HT1080 (cell line): ENCODE data around the gene CALN1. TPM values are rescaled to one million over a fixed set of nuclear protein-coding genes. Genes with fewer than 3 reads are reported as not detected.

Experiments used
- DNase-seq: peaks from one replicate; pipeline ENCODE4 v3.0.0-alpha.2; 2015; ENCODE audit warnings: low read depth
- polyA plus RNA-seq, 2 experiments: library from polyadenylated mRNA; depleted of rRNA; stranded (reverse); fragments of >200 nt; gene quantifications; 2 replicates each; pipeline ENCODE4 v1.2.3, GENCODE V29; 2015
- total RNA-seq: library from RNA; depleted of rRNA; stranded (reverse); fragments of >200 nt; shearing (Covaris generic); gene quantifications from 2 replicates; pipeline ENCODE4 v1.2.3, GENCODE V29; 2014; rRNA removed

The CALN1 gene
- total RNA-seq = 1.9 and 2.4 TPM in 2 replicates
- polyA plus RNA-seq (2015; cell fraction: cytosol; rRNA removed) = 3.8 and 4.6 TPM in 2 replicates
- 7.2 and 7.9 TPM in 2 replicates for polyA plus RNA-seq (2015; cell fraction: nucleus; rRNA removed)

DNA sequence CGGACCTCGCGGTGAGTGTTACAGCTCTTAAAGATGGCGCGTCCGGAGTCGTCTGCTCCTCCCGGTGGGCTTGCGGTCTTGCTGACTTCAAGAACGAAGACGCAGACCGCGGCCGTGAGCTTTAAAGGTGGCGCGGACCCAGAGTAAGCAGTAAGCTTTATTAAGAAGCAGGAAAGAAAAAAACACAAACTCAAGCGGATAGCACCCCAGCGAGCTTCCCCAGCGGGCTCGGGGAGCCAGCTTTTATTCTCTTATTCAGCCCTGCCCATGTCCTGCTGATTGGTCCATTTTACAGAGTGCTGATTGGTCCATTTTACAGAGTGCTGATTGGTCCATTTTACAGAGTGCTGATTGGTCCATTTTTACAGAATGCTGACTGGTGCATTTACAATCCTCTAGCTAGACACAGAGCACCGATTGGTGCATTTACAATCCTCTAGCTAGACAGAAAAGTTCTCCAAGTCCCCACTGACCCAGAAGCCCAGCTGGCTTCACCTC lies at the start of gene CALN1:
CALN1 (minus strand) TSS at position 218 of the 498 bp plus-strand sequence.
- DNase-seq = peak; percentile 78

DNA sequence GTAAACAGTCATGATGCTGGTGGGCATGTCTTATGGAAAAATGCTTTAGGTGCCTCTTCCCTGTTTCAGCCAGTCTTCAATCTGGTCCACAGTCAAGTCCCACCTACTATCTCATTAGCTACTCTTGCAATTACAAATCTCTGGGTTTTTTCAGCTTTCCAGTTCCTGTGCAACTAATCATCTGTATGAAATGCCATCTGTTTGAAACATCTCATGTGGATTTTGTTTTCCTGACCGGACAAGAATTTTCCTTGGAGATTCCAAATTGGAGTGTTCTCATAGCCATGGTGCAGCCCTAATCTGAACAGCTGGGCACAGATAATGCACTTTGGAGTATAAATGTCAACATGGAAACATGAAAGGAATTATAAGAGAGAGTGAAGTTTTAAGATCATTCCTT lies 41.3 kb upstream of the CALN1 start:
- no peak for DNase-seq

DNA sequence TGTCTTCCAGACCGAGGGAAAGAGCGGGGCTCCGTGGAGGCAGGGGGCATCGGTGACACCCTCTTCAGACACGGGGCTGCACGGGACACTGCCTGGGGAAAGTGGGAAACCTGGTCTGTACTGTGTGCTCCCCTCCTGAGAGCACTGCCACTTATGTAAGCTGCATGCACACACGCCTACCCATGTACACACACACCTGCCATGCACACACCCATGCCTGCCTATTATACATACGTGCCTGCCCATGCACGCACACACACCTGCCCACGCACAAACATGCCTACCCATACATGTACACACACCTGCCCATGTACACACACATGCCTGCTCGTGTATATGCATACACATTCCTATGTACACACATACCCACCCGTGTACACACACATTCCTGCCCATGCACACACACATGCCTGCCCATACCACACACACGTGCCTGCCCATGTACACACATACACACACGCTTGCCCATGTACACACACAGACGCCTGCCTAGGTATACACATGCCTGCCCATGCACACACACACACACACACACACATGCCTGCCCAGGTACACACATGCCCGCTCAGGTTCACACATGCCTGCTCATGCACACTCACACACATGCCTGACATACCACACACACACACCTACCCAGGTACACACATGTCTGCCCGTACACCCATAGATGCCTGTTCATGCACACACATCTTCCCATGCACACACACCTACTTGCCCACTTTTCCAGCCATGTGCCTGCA lies 35.5 kb upstream of the CALN1 start:
- no peak for DNase-seq

DNA sequence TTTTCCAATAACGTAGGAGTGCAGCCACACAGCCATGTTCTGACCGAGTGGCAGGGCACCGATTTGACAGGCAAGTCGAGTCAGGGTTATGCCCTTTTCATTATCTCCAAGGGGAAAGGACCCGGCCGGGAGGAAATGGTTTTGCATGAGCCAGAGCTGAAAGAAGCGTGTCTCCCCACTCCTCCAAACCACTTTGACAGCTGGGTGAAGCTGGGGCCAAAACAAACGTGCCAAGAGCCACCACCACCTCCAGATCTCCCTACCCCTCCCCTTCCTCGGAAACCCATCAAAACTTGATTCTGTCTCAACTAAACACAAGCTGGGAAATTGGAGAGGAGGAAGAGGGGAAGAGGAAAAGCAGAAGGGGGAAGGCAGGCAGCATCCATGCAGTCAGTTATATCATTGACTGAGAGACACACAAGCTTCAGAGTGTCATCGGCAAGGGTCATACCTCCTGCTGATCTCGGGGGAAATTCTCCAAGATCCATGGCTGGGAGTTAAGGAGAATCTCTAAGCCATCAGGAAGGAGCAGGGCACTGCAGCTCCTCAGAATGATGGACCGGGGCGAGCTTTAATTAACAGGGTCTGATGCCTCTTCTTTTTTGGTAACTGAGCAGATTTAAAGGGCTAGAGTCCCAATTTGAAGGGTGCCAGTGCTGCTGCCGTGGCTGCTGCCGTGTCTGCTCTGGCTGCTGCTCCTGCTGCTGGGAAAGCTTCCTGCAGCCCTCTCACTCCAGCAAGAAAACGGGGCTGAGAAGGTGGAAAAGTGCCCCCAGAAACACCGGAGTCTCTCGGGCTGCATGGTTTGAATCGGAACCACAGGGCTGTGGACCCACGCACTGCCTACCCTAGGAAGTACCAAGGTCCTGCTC lies 34.7 kb upstream of the CALN1 start:
- DNase-seq = no peak

DNA sequence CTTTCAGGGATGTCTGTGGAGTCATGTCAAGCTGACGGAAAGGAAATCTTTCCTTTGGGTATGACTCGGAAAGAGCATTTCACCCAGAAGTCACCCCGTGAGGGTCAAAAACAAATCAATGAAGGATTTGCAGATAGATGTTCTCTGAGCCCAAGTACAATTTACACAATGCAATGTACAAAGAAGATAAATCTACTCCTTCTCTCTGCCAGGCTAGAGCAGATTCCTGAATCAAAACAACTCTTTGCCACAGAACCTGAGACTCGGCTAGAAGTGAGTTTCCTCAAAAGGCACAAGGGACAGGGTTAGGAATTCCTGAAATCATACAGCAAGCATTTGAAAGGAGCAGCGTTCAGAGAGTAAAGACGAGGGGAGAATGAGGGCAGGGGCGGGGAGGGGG lies 34.0 kb upstream of the CALN1 start:
- no peak for DNase-seq

DNA sequence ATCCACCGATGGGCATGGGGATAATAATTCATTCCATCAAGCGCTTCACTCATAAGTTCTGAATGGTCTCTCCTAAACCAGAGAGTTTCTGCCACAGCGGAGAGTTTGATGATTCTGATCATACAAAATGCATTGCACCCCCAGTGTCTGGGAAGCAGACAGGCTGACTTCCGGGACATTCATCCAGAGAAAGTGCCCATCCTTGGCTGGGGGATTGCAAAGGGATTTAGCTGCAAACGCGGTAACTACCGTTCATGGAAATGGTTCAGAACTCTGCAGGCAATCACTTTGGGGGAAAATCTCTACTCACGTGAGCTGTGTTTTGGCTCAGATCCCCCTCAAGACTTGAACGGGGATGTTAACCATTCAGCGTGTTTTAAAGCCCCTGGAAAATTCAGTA lies 33.4 kb upstream of the CALN1 start:
- no peak for DNase-seq

DNA sequence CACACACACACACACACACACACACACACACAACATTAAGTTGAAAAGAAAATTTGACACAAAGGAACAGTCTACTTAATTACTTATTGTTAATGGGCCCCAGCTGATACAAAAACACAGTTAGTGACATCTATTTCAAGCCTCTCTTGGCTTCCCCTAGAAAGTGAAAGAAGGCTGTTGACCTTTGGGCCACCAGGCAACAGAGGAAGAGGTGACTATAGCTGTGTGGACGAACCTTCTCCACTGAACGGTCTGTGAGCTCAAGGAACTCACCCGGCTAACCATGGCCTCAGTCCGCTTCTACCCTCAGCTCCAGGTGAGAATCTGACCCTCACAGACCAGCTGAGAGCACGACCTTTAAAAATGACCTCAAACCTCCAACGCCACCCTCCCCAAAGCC lies 32.9 kb upstream of the CALN1 start:
- DNase-seq = no peak

DNA sequence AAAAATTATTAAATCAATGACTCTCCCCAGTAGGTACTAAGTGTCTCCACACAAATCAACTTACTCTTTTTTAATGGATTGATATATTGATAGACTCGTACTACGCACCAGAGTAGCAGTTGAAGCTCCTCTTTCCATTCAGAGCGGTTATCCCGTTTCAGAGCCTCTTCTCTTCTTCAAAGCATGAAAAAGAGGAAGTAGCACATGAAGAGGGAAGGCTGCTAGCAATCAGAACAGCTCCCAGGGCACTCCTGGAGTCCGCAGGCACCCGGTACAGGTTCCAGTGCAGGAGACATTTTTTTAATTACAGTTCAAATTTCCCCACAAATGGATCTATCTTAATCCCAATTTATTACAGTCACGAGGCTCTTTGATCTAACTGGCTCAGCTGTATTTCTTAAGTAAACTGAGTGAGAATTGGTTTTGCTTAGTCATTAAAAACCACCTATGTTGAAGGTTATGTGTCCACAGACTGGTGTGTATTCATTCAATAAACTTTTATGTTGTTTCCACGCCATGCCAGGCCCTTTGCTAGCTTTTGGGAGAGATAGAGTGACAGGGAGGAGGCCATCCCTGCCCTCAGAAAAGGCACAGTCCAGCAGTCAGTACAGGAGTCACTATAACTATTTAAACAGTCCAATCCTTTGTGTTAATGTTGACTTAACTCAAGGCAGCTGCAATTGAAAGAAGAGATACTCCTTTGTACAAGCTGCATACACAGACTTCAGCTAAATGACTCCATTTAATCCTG lies 32.1 kb upstream of the CALN1 start:
- no peak for DNase-seq

DNA sequence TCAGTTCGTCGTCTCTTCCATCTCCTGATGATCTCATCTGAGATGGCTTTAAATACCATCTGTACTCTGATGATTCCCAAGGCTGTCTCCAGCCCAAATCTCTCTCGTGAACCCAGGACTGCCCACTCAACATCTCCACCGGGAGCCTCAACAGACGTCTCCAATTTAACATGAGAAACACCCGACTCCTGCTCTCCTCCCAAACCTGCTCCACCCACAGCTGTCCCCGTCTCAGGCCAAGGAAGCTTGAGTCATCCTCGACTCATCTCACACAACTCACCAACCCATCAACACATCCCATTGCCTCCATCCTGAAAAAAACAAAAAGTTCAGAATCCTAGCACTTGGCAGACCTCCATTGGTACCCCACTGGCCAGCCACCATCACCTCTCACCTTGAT lies 29.7 kb upstream of the CALN1 start:
- DNase-seq = peak; percentile 61

DNA sequence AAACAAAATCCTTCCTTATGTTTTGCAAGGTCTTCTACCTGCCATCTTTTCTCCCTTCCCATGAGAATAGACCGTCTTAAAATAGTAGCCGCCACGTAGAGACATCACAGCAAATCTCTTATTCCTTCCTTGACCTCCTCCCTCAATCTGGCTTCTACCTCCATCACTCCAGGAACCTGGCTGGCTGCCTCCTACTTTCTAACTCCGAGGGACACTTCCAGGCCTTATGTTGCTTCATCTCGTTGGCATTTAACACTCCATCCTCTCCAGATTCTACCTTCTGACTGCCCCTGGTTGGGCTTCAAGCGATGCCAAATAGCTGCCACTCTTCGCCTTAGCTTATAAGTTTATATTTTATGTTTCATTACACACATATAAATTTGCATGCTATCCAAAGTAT lies 26.4 kb upstream of the CALN1 start:
- no peak for DNase-seq

DNA sequence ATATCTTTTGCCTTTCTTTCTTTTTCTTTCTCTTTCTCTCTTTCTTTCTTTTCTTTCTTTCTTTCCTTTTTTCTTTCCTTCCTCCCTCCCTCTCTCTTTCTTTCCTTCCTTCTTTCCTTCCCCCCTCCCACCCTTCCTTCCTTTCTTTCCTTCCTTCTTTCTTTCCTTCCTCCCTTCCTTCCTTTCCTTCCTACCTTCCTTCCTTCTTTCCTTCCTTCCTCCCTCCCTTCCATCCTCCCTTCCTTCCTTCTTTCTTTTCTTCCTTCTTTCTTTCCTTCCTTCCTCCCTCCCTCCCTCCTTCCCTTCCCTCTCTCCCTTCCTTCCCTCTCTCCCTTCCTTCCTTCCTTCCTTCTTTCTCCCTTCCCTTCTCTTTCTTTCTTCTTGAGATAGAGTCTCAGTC lies 25.5 kb upstream of the CALN1 start:
- DNase-seq = no peak

DNA sequence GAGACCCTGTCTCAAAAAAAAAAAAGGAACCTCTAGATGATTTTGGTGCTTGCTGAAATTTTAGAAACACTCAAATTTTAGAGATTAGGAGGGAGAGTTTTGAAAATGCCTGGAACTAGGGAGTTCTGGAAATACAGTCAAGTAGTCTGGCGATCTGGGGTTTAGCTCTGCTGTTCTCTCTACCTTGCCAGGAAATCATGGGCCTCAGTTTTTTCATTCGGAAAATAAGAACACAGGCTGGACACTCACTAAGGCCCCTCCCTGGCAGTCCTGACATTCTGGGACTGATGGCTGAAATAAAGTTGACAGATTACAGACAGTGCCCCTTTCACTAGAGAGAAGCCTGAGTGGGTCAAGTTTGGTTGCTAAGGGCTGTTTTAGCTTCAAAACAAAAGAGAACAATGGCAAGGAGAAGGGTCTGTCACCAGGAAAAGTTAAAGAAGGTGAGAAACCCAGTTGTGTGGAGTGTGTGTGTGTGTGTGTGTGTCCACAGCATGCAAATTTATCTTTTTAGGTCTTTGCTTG lies 25.0 kb upstream of the CALN1 start:
- no peak for DNase-seq

DNA sequence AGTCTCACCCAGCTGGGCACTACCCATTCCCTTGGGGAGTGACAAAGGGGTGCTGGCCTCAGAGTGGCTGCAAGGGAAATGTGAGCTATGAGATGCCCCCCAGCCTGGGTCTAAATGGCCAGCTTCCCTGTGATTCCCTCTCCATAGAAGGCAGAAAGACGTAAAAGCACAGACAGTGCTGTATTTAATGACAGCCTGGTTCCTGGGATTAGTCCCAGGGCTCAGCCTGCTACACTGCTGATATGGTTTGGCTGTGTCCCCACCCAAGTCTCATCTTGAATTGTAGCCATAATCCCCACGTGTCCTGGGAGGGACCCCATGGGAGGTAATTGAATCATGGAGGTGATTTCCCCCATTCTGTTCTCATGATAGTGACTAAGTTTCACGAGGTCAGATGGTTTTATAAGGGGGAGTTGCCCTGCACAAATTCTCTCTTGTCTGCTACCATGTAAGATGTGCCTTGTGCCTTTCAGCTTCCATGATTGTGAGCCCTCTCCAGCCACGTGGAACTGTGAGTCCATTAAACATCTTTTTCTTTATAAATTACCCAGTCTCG lies 23.9 kb upstream of the CALN1 start:
- no peak for DNase-seq

DNA sequence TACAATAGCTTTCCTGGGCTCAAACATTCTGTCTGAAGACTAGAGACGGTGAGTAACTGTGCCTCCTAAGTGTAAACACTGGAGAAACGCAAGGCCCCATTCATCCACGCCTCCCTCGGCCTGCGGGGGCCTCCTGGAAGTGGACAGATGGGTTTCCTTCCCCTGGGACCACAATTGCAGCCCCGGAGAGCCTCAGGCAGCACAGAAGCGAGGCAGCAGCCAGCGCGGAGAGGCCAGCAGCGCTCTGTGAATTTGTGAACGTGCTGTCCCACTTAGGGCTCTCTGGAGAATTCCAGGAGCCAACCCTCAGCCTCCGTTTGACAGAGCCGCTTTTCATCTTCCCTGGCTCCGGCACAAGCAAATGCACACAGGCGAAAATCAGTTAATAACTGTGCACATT lies 23.2 kb upstream of the CALN1 start:
- no peak for DNase-seq

DNA sequence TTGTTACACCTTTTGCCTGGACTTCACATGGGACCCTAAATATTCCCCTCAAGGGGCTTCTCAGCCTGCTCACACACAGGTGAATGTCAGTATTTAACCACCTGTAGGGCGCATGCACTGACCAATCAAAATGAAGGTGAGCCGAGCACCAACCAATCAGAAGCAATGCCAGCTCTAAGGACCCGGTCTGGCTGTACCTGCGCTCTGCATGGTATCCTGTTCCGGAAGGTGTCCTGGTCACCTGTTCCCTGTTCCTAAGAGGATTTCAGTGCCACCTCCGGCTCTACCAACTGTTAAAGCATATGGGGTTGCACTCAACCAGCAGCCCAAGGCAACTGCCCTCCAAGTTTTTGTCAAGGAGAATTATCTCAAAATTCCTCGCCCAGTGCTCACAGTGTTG lies 18.4 kb upstream of the CALN1 start:
- DNase-seq = no peak

DNA sequence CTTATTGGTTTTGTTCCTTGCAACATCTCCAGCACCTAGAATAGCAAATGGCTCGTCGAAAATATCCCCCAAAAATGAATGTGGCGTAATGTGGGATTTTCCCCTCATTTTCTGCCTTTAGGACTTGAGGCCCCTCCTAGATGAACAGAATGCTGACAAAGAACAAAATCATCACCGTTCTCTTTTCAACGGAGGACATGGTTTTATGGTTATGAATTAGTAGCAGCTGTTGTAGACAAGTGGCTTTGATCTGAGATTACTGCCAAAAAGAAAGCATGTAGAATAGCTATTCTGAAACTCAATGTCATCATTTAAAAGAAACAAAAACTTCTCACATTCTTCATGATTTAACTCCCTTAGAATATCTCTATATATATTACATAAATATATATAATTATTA lies 17.2 kb upstream of the CALN1 start:
- DNase-seq = no peak

DNA sequence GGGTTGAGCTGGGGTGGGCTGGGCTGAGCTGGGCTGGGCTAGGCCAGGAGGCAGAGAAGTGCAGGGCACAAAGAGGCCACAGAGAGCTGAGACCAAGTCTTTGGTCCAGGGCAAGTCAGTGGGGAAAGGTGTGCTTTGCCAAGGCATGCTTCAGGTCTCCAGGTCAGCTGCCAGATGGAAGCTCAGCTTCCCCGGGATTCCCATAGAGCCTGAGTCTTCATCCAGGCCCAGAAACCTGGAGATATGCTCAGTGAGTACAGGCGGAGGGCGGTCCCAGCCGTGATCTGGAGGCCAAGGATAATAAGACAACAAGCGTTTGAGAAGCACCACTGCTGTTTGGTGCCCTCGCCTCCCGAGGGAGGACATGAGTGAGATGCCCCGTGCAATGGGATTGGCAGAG lies 4.7 kb upstream of the CALN1 start:
- DNase-seq = no peak

DNA sequence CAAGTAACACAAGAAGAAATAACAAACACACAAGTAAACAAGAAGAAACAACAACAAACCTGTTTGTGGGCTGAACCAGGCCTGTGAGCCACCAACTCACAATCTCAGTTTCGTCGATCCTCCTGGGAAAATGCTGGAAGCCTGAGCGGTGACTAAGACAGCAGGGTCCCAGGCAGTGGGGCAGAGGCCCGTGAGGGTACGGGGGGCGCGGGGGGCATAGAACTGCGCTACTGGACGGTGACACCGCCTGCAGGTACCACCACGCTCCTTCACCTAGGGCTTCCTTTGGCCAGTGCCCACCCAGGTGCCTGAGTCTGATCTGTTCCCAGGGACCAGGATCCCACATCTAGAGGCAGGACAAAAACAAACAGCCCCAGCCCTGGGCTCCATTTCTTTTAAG lies 3.4 kb upstream of the CALN1 start:
- no peak for DNase-seq

DNA sequence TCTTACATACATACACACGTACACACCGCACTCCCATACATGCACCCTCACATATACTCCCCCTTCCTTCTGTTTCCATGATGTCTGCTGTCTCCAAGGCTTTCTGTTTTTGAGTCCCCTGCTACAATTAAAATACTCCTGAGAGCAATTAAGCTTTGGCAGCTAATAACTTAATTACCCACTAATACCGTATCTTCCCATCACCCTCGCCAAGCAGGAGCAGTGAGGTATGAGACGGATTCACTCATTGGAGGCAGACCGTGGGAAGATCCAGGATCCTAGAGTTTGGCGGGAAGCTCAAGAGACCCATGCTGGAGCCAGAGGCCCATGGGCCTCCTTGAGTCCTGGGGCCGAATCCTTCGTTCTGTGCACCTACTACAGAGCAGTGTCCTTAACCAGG lies 1.7 kb upstream of the CALN1 start:
- no peak for DNase-seq

DNA sequence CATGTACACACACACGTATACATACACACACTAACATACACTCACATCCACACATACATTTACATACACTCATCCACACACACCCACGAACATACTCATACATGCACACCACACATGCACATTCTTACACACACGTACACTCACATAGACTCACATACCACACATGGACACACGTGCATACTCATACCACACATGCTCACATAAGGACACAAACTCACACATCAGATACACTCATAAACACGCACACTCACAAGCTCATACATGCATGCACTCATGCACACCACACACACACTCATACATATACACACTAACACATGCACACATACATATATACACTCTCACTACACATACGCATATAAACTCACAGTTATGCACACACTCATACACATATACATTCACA lies 1.2 kb upstream of the CALN1 start:
- DNase-seq = no peak

DNA sequence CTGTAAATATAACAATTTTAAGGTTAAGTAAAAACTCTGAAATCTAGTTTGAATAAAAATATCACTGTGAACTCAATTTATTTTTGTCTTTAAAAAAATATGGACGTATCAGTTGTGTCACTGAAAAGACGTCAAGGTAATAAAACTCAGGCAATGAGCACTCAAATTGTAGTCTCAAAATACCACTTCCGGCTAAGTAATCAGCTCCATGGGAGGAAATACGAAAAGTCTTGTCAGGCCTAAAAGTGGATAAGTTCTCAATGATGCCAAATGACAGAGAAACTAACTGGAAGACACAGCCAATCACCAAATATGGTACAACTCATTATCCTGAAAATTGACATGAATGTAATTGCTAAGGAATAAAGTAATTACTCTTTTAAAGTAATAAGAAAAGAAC lies 719 bp downstream of the CALN1 start:
- peak; percentile 26 for DNase-seq
